ENCODE measurements around the gene SNAP91. TPM values are rescaled to one million over a fixed set of nuclear protein-coding genes. Genes with fewer than 3 reads are reported as not detected.
A peak's percentile ranks its signal among the peaks of the same experiment; 100 is the strongest.
"Not testable (repeated sequence)": the region's sequence is repeated elsewhere in the genome, so short reads cannot be mapped to it uniquely, and the experiment has no call there.

Gene SNAP91
- total RNA-seq, 1 experiment from 2014 or later = not detected

- intact Hi-C loops (cut with micrococcal nuclease; ENCODE audit: unreplicated experiment) = no loop called here
- Mint-ChIP-seq H3K4me3 (ENCODE audit: unreplicated experiment) (no peak overlapping the region), H3K27me3 (ENCODE audit: insufficient read depth, unreplicated experiment) (peaks cover 6% of the 10 kb centered on the region), H3K36me3 (ENCODE audit: insufficient read depth, unreplicated experiment) (no peaks in the 10 kb centered on the region), H3K27ac (ENCODE audit: unreplicated experiment) (no peak overlapping the region), H3K9me3 (ENCODE audit: unreplicated experiment) (peaks cover 49% of the 10 kb centered on the region), H3K4me1 (ENCODE audit: low read depth, unreplicated experiment) (no peaks in the 10 kb centered on the region)
- BruUV-seq (replicated peaks) = no TSS peak
- POLR2A ChIA-PET = no interaction called here
- CTCF ChIA-PET = no interaction called here
- no peaks in the 10 kb centered on the region for H3K27me3 ChIP-seq (replicated peaks; ENCODE audit: control insufficient read depth, insufficient read depth, low read length)
- DNase-seq = no peak
- H3K9me3 ChIP-seq = no peaks in the 10 kb centered on the region; the same call in none of the 2 replicates
- H3K36me3 ChIP-seq (ENCODE audit: control insufficient read depth, insufficient read depth, low read length) = no peaks in the 10 kb centered on the region
- TF ChIP-seq CTCF (IDR thresholded peaks at IDR 0.05; ENCODE audit: insufficient read depth in 1 of 2, low read depth in 1 of 2, low read length in 1 of 2, severe bottlenecking in 1 of 2, unreplicated experiment in 1 of 2) = no peak
- no peaks in the 10 kb centered on the region for H3K4me1 ChIP-seq
- no peak overlapping the region for H3K4me3 ChIP-seq (ENCODE audit: low read depth, low read length)
These were observed 47.7 kb upstream of the SNAP91 start for GRCh38 chr6:83756565-83756964.

DNA sequence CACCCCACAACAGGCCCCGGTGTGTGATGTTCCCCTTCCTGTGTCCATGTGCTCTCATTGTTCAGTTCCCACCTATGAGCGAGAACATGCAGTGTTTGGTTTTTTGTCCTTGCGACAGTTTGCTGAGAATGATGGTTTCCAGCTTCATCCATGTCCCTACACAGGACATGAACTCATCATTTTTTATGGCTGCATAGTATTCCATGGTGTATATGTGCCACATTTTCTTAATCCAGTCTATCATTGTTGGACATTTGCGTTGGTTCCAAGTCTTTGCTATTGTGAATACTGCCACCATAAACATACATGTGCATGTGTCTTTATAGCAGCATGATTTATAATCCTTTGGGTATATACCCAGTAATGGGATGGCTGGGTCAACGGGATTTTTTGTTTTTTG lies 43.5 kb upstream of the SNAP91 start:
- H3K4me3 ChIP-seq (ENCODE audit: low read depth, low read length); H3K4me1 ChIP-seq; BruUV-seq (replicated peaks); H3K4me3 Mint-ChIP-seq (ENCODE audit: unreplicated experiment); H3K36me3 Mint-ChIP-seq (ENCODE audit: insufficient read depth, unreplicated experiment); CTCF ChIA-PET; H3K36me3 ChIP-seq (ENCODE audit: control insufficient read depth, insufficient read depth, low read length); intact Hi-C loops (cut with micrococcal nuclease; ENCODE audit: unreplicated experiment); DNase-seq; H3K27me3 ChIP-seq (replicated peaks; ENCODE audit: control insufficient read depth, insufficient read depth, low read length); H3K9me3 ChIP-seq; H3K4me1 Mint-ChIP-seq (ENCODE audit: low read depth, unreplicated experiment); POLR2A ChIA-PET; H3K27ac Mint-ChIP-seq (ENCODE audit: unreplicated experiment); H3K27me3 Mint-ChIP-seq (ENCODE audit: insufficient read depth, unreplicated experiment): not testable (repeated sequence)
- H3K9me3 Mint-ChIP-seq (ENCODE audit: unreplicated experiment) = peaks cover 49% of the 10 kb centered on the region

DNA sequence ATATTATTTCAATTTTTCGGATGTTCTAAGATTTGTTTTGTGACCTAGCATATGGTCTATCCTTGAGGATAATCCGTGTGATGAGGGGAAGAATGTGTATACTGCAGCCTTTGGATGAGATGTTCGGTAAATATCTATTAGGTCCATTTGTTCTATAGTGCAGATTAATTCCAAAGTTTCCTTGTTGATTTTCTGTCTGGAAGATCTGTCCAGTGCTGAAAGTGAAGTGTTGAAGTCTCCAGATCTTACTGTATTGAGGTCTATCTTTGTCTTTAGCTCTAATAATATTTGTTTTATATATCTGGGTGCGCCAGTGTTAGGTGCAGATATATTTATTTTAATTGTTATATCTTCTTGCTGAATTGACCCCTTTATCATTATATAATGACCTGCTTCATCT lies 32.2 kb upstream of the SNAP91 start:
- Histone ChIP-seq H3K9me3 (no peaks in the 10 kb centered on the region), H3K4me3 (ENCODE audit: low read depth, low read length) (no peak overlapping the region), H3K27me3 (replicated peaks; ENCODE audit: control insufficient read depth, insufficient read depth, low read length) (no peaks in the 10 kb centered on the region), H3K4me1 (peaks cover 1% of the 10 kb centered on the region; the same call in 1 of the 2 replicates), H3K36me3 (ENCODE audit: control insufficient read depth, insufficient read depth, low read length) (no peaks in the 10 kb centered on the region)
- DNase-seq = no peak
- Mint-ChIP-seq H3K9me3 (ENCODE audit: unreplicated experiment) (peaks cover 15% of the 10 kb centered on the region), H3K4me1 (ENCODE audit: low read depth, unreplicated experiment) (peaks cover under 1% of the 10 kb centered on the region), H3K36me3 (ENCODE audit: insufficient read depth, unreplicated experiment) (no peaks in the 10 kb centered on the region), H3K27ac (ENCODE audit: unreplicated experiment) (no peak overlapping the region), H3K27me3 (ENCODE audit: insufficient read depth, unreplicated experiment) (peaks cover 15% of the 10 kb centered on the region), H3K4me3 (ENCODE audit: unreplicated experiment) (no peak overlapping the region)
- TF ChIP-seq CTCF (IDR thresholded peaks at IDR 0.05; ENCODE audit: insufficient read depth in 1 of 2, low read depth in 1 of 2, low read length in 1 of 2, severe bottlenecking in 1 of 2, unreplicated experiment in 1 of 2) = no peak
- intact Hi-C loops (cut with micrococcal nuclease; ENCODE audit: unreplicated experiment) = no loop called here
- CTCF ChIA-PET = no interaction called here
- BruUV-seq (replicated peaks) = no TSS peak
- POLR2A ChIA-PET = no interaction called here

DNA sequence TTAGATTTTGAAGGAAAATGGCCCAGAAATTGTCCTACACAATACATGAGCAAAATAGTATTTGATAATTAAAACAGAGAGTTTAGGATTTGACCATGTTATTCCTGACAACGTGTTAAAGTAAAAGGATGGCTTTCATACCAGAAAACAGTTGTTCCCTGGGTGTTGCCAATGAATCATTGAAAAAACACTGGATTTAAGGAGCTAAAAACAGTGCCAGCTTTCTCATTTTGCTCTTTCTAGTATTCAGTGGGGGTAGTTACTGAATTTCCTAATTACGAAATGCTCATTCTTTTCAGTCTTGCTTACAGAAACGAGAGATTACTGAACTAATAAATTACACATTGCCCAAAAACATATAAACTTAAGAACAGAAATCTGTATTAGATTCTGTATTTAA lies 26.6 kb upstream of the SNAP91 start:
- H3K27ac Mint-ChIP-seq (ENCODE audit: unreplicated experiment) = peak overlapping the region; percentile 5
- CTCF ChIA-PET = no interaction called here
- H3K4me3 ChIP-seq (ENCODE audit: low read depth, low read length) = no peak overlapping the region
- TF ChIP-seq CTCF (IDR thresholded peaks at IDR 0.05; ENCODE audit: insufficient read depth in 1 of 2, low read depth in 1 of 2, low read length in 1 of 2, severe bottlenecking in 1 of 2, unreplicated experiment in 1 of 2) = no peak
- peaks cover 8% of the 10 kb centered on the region for H3K4me1 Mint-ChIP-seq (ENCODE audit: low read depth, unreplicated experiment)
- H3K4me3 Mint-ChIP-seq (ENCODE audit: unreplicated experiment) = no peak overlapping the region
- intact Hi-C loops (cut with micrococcal nuclease; ENCODE audit: unreplicated experiment) = no loop called here
- H3K9me3 Mint-ChIP-seq (ENCODE audit: unreplicated experiment) = peaks cover 15% of the 10 kb centered on the region
- POLR2A ChIA-PET = no interaction called here
- no TSS peak for BruUV-seq (replicated peaks)
- no peaks in the 10 kb centered on the region for H3K36me3 Mint-ChIP-seq (ENCODE audit: insufficient read depth, unreplicated experiment)
- no peaks in the 10 kb centered on the region for H3K27me3 ChIP-seq (replicated peaks; ENCODE audit: control insufficient read depth, insufficient read depth, low read length)
- no peak for DNase-seq
- no peaks in the 10 kb centered on the region for H3K9me3 ChIP-seq
- peaks cover 10% of the 10 kb centered on the region; the same call in 1 of the 2 replicates for H3K4me1 ChIP-seq
- no peaks in the 10 kb centered on the region for H3K36me3 ChIP-seq (ENCODE audit: control insufficient read depth, insufficient read depth, low read length)
- peaks cover 1% of the 10 kb centered on the region for H3K27me3 Mint-ChIP-seq (ENCODE audit: insufficient read depth, unreplicated experiment)
